Left ventricle myocardium superior (tissue), 1 donor: Measurements from ENCODE around the gene SLC22A23. TPM values are rescaled to one million over a fixed set of nuclear protein-coding genes. Genes with fewer than 3 reads are reported as not detected.

Experiments used
- ATAC-seq: fragments of 200-7000 bp; cut with Tn5 transposase; one replicate; pipeline ENCODE4 v1.9.1; 2020; ENCODE audit warnings: mild to moderate bottlenecking, moderate library complexity
- DNase-seq: peaks from one replicate; pipeline ENCODE4 v3.0.0-alpha.2; 2020
- intact Hi-C: fragments of 100-400 bp; cut with micrococcal nuclease; formaldehyde crosslinking; loops from one replicate; pipeline ENCODE4 v1.11.0; 2022
- total RNA-seq: library from RNA; stranded (reverse); fragmentation: NEBNext Ultra II Directional; extraction: Animal tissue kit (Norgen Biotek cat#: 25700); gene quantifications from one replicate; pipeline ENCODE4 v1.2.1, GENCODE V29; 2021
- donor health status: DM: no; HTN: yes; CAD: no; lungs with severe emphysema.

SLC22A23 gene
- total RNA-seq, 1 donor from 2014 or later = 7.1 TPM

DNA sequence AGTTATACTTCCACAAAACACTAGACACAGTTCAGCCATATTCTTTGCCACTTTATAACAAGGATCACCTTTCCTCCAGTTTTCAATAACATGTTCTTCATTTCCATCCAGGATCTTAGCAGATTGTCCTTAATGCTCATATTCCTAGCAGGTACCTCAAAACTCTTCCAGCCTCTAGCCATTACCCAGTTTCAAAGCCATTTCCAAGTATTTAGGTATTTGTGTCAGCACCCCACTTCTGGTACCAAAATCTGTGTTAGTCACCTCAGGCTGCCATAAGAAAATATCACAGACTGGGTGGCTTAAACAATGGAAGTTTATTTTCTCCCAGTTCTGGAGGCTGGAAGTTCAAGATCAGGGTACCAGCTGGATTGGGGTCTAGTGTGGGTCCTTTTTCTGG, 23.2 kb upstream of the SLC22A23 start:
- intact Hi-C loops = no loop called here
- no peak for DNase-seq
- ATAC-seq = no peak

DNA sequence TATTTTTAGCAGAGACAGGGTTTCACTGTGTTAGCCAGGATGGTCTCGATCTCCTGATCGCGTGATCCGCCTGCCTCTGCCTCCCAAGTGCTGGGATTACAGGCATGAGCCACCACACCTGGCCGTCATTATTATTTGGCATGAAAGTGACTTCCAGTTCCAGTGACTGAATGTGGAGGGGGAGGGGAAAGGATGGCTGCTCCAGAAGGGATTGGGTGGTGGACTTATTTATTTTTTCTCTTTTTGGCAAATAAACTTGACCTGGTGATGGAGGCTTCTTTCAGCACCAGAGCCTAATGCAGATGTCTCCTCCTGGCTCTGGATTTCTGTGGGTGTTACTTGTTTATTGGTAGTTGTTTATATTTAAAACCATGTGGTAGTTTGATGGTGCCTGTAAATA, 16.9 kb upstream of the SLC22A23 start:
- ATAC-seq (no peak), DNase-seq (no peak)
- intact Hi-C loops = no loop called here

DNA sequence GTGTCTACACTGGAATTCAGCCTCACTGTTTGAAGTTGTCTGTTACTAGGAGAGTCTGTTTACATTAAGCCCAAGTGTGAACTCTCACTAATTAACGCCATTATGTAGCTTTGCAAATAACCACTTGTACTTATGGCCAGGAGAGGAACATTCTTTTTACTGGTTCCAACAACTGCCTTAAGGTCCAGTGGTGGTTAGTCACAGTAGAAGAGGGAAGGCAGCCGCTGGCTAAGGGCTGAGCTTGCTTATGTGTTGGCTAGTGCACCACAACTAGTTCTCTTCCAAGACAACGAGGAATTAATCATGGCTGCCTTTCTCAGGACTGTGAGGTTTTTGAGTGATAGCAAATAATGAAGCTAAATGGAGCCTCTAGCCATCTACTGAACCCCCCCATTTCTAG, 14.9 kb upstream of the SLC22A23 start:
- DNase-seq (no peak), ATAC-seq (no peak)
- intact Hi-C loops = no loop called here

DNA sequence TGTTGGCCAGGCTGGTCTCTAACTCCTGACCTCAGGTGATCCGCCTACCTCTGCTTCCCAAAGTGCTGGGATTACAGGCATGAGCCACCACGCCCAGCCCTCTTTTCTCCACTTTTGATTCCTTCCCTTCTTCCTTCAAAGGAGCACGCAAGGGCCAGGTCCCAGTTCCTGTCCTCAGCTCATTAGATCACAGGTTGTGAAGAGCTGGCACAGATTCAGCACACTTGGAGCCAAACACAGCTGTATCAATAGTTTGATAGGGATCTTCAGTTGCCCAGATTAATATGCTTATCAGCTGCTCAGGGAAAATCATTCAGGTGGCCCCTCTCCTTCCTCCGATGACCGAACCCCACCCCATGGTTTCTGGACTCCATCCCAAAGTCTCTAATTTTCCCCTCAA, 14.4 kb upstream of the SLC22A23 start:
- intact Hi-C loops = no loop called here
- DNase-seq = no peak
- ATAC-seq = no peak

DNA sequence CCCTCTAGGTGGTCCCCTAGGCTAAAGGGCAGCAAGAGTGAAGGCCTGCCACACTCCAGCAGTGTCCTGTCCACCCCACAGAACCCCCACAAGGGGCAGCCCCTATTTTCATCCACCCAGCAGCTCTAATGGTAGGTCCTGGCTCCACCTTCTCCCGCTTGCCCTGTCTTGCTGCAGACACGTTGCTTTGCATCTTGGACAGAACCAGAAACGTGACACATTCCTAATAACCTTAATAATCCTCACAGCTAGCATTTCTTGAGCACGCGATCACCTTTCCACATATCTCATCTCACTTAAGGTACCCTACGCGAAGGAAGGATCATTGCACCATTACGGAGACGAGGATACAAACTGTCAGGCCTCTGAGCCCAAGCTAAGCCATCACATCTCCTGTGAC, 11.7 kb upstream of the SLC22A23 start:
- intact Hi-C loops = no loop called here
- ATAC-seq (no peak), DNase-seq (no peak)

DNA sequence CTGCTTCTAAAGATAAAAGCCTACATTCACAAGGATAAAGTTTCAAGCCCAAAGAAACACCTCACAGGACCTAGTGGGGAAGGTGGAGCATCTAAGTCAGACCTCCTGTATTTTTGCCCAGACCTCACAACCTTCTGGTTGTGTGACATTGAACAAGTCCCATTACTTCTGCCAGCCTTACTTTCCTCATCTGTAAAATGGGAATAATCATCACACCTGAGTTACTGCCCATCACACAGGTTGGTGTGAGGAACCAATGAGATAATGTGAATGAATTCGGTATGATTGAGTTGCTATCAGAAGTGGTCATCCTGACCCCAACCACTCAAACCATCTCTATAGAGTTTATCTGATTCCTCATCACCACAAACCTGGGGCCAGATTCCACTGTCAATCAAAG, 11.1 kb upstream of the SLC22A23 start:
- ATAC-seq = no peak
- DNase-seq = no peak
- intact Hi-C loops = no loop called here

DNA sequence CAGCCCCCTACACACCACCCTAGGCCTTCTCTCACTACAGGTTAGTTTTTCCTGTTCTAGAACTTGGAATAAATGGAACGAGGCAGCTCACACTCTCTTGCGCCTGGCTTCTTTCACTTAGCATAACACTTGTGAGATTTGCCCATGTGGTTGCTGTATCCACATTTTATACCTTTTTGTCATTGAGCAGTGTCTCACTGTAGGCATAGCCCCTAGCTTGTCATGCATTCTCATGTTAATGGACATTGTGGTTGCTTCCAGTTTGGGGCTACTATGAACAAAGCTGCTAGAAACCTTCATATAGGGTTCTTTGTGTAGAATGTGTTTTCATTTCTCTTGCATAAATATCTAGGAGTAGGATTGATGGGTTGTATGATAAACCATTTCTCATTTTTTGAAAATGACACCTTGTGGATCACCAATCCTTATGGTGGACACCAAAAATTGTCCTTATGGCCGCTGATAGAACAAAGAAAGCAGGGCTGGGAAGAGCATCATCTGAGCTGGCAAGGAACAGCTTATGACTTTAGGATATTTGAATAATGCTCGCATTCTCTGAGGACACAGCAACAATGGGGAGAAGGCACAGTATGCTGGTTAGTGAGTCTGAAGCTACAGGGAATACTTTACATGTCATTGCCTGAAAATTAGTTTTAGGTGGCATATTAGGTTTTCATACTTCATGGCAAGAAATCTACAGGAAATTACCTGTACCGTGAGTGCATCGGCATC, 9.8 kb upstream of the SLC22A23 start:
- intact Hi-C loops = no loop called here
- ATAC-seq (no peak), DNase-seq (no peak)

DNA sequence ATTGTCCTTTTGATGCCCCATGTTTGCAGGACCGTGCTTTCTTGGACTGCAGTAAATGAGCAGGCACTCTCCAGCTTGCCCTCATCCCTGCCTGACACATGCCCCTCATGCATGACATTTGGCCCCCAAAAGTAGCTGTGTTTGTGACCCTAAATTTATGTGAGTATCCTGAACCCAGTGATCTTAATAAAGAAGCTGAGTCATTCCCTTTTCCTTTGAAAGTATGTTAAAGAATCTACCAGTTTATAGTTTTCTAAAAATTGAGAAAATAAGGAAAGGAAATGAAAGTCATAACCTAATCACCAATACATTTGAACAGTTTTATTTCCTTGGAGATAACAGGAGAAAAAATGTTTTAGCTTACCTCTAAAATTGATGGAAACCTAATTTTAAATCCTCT, 3.4 kb upstream of the SLC22A23 start:
- DNase-seq (no peak), ATAC-seq (no peak)
- intact Hi-C loops = no loop called here

DNA sequence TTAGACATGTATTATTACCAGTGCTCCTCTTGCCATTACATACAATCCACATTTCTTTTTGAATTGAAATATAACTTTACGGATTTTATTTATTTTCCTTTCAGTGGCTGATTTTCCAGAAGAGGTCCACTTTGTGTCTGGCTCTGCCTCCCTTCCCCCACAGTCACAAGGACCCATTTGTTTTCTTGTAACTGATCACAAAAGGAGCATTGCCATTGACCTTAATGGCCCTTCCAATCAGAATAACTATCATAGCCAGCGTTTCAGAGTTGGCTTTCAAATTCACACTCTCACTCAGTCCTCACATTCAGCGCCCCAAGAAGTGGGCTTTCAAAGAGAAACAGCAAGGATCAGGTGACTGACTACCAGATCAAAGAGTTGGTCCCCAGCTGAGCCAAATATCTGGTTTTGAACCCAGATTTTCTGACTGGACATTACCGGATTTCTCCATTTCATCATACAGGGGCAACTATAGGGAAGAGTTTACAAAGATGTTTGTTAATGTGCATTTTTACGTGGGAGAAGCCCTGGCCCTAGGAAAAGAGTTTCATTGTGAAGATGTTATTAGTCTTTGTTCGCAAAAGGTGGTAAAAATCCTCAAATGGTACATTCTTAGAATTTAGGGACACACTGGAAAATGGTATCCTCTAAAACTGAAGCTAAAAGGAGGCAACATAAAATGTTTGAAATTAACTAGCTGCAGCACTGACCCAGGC, 2.0 kb upstream of the SLC22A23 start:
- no peak for ATAC-seq
- no peak for DNase-seq
- intact Hi-C loops = no loop called here

DNA sequence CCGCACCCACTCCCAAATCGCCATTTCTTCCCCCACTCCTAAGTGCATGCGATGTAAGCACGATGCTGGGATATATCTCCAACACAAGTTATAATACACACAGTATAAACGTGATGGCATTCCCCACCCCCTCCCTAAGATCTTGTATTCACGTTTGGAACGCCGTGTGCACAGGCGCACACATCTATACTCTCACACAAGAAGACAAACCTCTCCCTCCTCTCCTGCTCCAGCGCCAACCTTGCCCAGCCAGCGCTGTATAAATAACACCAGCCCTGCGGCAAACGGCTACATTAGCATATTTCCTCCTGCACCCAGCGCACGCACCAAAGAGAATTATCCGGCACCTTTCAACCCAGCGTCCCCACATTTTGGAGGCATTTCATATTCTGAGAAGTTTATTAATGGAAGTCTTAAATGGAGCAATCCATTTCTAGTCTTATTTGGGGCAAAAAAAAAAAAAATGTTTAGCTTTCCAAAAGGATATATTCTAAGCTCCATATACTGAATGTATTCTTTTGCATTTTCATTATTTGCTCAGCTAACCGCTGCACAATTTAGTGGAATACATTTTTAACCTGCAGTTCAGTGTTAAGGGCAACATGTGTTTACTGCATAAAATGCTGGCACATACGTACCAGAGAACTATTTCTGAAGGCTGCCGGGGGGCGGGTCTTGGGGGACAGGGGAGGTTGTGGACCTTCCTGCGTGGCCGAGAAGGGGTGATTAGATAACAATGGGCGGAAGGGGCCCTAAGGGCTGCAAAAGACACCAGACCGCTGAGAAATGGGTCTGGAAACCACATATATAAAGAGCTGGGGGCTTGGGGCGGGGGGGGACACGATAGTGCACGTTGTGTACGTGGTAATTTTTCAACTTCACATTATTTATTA, 1.1 kb upstream of the SLC22A23 start:
- peak; percentile 57 for DNase-seq
- peak; percentile 76 for ATAC-seq
- intact Hi-C loops = no loop called here

DNA sequence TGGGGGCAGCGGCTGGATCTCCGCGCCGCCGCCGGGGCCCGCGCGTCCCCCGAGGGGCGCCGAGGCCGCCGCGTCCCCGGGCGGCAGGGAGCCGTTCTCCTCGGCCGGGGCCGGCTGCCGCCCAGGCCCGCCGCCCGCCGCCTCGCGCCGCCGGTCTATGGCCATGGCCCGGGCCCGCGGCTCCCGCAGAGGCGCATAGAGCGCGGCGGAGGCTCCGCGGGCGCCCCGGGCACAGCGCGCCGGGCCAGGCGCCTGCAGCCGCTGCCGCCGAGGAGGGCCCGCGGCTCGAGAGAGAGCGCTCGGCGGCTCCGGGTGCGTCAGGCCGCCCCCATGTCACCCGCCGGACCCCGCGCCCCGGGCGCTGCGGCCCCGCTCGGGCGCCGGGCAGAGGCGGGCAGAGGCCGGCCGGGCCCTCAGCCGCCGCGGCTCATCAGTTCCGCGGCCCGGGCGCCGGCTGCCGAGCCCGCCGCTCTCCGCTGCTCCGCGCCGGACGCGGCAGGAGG, 404 bp downstream of the SLC22A23 start:
- intact Hi-C loops = no loop called here
- DNase-seq = no peak
- no peak for ATAC-seq

DNA sequence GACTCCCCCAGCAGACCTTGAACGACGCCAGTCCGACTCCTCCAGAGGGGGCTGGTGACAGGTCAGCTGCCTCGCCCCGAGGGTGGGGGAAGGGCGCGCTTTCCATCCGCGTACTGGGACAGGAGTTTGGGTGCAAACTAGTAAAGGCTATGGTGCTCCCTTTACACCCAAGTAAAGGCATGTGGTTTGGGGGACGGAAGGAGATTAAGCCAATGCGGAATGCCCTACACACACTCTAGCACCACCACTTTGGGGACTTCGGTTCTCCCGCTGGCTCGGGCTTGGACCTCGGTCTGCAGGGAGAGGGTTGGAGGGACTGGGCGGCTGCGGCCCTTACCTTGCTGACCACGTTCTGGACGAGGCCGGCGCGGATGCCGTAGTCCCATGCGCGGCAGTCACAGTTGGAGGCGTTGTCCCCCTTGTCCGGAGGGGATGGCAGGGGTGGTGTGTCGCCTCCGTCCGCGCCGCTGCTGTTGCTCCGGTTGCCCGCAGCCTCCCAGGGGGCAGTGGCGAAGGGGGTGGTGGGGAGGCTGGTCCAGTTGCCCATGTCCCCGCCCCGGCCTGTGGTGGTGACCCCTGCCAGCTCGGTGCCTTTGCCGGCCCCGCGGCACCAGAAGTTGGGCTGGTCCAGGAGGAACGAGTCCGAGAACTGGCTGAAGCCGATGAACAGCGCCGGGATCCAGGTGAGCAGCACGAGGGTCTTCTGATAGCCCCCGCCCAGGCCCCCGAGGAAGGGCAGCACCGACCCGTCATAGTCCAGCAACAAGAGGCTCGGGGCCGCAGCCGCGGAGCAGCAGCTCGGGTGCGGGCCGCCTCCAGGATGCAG, 1.1 kb downstream of the SLC22A23 start:
- intact Hi-C loops = no loop called here
- DNase-seq (peak; percentile 39), ATAC-seq (no peak)

DNA sequence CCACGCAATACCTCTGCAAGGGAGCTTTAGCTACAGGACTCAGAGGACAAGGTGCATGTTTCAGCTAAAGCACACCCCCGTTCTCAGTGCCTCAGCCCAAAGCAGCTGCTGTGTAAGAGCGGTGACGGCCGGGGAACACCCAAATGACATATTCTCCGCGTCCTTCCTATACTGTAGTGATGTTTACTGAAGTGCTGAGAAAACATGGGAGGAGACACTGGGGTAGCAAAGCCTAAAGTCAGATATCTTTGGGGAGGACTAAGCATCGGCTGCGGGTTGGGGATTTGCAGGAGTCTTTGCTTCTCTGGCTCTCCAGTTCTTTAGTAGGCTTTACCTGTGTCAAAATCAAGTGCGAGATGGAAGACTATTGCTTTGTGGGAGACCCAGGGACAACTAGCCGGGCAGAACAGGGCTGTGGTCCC, 1.7 kb downstream of the SLC22A23 start:
- no peak for DNase-seq
- intact Hi-C loops = no loop called here

DNA sequence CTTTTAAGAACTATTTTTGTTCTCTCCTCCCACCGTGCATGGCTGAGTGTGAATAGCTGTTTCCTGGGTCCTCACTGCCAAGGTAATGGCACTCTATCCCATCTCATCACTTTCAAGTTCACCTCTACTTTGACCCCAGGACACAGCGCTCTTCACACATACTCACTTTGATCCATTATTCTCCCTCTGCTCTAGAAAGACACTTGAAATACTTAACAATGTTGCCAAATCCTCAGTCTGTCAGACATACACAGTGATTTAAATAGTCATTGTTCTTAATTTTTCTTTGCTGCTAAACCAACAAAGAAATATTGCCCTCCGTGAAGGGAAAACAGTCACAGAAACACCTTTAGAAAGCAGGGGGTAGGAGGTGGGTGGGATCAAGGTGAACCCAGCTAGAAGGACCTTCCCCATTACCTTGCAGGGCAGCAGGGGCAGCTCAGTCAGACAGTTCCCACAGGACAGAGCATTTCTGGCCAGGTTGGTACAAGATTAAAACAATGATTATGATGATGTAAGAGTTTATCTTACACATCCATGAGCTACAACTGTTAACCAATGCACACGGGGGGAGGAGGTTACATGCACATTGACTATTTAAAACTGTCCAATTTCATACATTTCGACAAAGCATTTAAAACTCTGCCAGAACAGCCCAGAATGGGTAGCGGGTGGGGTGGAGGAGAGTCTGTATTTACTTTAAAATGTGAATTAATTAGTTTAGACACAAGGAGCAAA, 2.4 kb downstream of the SLC22A23 start:
- intact Hi-C loops = no loop called here
- ATAC-seq = no peak
- DNase-seq = no peak

More for the DNA sequence above, 1.7 kb downstream of the SLC22A23 start:
- ATAC-seq = no peak

DNA sequence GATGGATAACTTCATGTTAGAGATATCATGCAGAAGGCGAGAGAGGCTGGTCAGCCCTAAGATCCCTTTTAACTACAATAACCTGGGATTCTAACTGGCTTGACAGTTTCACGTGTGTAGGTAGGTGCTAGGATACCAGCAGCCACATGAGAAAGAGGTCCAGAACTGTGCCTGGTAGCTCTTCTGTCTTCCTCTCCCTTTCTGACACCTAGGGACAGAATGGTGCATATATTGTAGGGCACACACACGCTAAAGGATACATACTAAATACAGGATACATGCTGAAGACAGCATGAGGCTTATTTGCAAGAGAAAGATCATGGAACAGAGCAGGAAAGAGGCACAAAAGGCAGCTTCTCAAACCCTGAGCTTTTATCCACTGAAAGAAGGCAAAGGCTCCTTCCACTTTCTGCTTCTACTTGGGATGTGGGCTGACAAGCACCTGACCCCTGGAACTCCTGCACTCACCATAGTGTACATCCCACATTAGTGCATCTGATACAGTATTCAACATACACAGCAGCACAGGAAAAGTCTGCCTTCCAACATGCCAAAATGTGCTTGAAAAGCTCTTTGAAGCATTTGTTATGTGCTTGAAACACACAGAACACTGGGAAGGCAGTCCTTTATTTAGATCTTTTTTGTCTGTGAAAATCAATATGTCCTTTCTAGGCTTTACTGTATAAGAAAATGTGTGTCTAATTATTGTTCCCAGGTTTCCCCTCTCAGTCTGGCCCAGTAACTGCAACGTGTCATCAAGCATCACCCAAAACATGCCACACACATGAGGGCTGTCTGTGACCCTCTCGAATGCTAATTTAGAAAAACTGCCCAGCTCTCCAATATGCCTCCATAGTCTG, 3.2 kb downstream of the SLC22A23 start:
- intact Hi-C loops = no loop called here
- ATAC-seq = no peak
- no peak for DNase-seq

DNA sequence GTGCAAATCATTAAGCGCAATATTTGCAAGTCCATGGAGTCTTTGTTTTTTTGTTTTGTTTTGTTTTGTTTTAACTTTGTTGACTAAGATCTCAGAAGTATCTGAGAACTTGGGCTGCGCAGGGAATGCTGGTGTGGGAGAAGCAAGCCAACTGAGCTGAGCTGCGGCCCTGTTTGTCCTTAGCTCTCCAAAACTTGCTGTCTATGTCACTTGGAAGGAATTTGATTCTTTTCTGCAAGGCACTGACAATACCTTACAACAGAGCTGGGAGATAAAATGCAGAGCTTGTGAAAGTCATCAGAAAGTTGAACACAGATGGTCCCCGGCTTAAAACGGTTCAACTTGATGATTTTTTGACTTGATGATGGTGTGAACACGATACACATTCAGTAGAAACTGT, 5.4 kb downstream of the SLC22A23 start:
- ATAC-seq (no peak), DNase-seq (no peak)
- intact Hi-C loops = no loop called here

DNA sequence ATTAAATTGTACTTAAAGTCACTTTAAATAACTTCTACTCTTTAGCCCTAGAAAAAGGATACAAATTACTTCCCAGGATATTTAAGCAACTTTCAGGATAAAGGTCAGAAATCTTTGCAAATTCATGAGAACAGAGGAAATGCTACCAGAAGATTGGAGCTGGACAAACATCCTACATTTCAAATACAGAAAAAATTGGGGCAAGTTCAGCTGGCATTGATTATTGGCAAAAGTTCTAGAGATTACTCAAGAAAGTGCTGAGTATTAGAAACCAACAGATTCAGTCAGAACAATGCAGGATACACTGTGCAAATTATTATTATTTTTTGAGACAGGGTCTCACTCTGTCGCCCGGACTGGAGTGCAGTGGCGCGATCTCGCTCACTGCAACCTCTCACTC, 6.0 kb downstream of the SLC22A23 start:
- ATAC-seq = no peak
- intact Hi-C loops = no loop called here
- DNase-seq = no peak
